Right lobe of liver (tissue), 4 donors: ENCODE data around the gene PCSK2.

Experiments used
- CTCF ChIP-seq, 4 donors: fragments of 200-600 bp in 3 of 4; fragments of 450-650 bp in 1 of 4; IDR thresholded peaks; one replicate each; pipeline versions ENCODE4 v1.5.1 to v1.8.0; 2016 to 2022; ENCODE audit warnings: antibody characterized with exemption in 4 of 4, mild to moderate bottlenecking in 2 of 4
- POLR2A ChIP-seq: fragments of 450-650 bp; IDR thresholded peaks from one replicate; pipeline ENCODE4 v1.6.1; 2017; ENCODE audit warnings: antibody characterized with exemption, mild to moderate bottlenecking
- donor health status: DM: no; HTN: no; CAD: no.
- donor health status: DM: no; HTN: no; CAD: no.
- donor health status: DM: no; HTN: yes; CAD: no.

- TF ChIP-seq CTCF (IDR thresholded peaks at IDR 0.05) (no peak), POLR2A (no peak)
Measured at GRCh38 chr20:17491488-17491887, 264.6 kb downstream of the PCSK2 start.
